Activated effector memory CD4-positive, alpha-beta T cell treated with anti-CD3 and anti-CD28 coated beads, Interleukin-2, amount 50 U/mL, for 16 hours (primary cell): ENCODE data around the gene RGL1.
"Not testable (repeated sequence)": the region's sequence is repeated elsewhere in the genome, so short reads cannot be mapped to it uniquely, and the experiment has no call there.

ENCODE experiments used
- DNase-seq: peaks from one replicate; pipeline ENCODE4 v3.0.0-alpha.2; 2020

RGL1 gene

DNA sequence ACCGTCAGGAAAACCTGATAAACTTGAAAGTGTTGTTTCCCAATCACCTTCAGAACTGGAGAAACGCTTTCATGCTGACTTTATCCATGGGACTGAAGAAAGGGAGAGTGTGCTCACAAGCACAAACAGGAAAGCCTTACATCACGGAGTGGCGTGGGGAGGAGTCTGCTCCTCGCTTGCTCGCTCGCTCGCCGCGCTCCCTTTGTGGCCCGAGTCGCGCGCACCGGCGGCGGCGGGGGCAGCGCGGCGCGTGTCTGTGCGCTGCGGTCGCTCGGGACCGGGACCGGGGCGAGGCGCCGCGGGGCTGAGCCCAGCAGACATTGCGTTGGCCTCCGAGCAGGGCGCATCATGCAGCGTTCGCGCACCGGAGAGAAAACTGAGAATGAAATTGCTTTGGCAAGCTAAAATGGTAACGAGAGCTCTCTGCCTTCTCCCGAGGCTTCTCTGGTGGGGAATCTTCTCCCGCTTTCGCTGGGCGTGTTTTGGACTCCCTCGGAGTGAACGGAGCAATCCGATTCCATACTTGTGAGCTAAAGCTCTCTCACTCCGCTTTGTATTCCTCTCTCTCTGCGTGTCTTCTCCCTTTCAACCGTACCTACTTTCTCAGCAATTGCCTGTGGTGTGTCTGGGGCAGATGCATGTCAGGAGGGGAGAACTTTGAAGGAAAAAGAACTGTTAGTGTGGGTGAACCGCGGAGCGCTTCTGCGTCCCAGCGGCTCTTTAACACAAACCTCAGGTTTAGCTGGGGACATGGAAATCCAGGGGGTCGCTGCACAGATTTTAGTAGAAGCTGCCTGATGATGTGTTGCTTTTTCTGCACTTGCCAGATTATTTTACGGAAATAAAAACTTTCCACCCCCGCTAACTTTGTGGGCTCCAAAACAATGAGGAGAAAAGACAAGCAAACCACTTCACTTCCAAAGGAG lies at the start of gene RGL1:
Gene RGL1, plus strand, starts transcription at position 205 of the 926 bp plus-strand sequence. Its CDS starts 178 bp downstream, at position 383.
- DNase-seq = peak; percentile 63

DNA sequence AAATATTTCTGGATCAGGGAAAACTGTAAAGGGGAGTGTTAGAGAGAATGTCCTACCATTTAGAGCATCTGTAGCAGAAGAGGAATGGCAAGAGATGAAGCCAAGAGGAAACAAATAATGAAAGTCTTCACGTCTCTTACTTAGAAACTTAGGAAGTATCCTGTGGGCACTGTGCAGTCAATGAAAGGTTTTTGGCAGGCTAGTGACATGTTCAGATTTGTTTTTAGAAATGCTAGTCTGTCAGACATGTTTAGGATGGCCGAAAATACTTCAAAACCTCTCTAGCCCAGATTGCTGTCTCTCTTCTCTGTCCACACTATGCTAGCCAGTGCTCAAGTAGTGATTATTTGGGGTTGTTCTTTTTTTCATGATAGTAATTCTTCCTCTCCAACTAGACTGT lies 48.6 kb upstream of the RGL1 start:
- no peak for DNase-seq

DNA sequence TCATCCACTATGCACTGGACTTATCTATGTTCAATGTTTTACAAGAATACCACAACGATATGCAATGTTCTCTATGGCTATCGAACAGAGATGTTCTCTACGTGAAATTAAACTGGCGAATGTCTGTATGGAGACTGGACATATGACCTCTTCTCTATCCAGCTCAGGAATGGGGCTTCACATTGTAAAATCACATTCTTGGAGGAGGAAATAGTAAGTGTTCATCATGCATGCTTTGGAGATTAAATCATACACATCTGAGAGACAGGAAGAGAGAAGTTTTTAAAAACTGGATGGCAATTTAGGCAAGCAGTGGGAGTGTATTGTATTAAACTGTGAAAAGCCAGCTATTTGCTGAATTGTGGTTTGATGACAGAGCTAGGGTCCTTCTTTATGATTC lies 47.9 kb upstream of the RGL1 start:
- DNase-seq = no peak

DNA sequence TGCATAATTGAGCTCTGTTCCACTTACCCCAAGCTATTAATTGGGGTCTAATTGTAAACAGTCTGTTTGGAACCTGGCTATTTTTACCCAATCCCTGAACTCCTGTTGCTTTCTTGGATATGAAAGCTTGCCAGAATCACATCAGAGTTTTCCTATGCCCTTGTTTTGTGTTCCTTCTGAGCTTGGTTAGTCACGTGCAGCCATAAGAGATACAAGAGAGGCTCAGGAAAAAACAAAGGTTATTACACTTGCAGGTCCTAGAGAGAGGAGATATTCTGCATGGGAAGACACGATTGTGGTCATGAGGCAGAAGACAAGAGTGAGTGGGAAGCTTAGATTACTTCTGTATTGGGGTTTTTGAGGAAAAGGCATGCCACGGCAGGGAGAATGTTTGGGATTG lies 46.0 kb upstream of the RGL1 start:
- DNase-seq = no peak

DNA sequence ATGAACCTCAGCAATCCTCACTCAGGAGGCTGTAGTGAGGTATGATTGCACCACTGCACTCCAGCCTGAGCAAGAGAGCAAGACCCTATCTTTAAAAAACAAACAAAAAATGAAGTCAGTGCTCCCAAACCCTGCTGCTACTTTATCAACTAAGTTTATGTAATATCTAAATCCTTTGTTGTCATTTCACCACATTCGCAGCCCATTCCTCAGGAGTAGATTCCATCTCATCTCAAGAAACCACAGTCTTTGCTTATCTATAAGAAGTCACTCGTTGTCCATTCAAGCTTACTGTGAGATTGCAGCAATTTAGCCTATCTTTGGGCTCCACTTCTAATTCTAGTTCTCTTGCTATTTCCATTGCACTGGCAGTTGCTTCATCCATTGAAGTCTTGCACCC lies 44.3 kb upstream of the RGL1 start:
- no peak for DNase-seq

DNA sequence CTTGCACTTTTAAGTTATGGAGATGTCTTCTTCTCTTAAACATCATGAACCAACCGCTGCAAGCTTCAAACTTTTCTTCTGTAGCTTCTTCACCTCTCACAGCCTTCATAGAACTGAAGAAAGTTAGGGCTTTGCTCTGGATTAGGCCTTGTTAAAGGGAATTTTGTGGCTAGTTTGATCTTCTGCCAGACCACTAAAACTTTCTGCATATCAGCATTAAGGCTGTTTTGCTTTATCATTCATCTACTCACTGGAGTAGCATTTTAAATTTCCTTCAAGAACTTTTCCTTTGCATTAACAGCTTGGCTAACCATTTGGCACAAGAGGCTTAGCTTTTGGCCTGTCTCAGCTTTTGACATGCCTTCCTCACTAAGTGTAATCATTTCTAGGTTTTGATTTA lies 43.0 kb upstream of the RGL1 start:
- no peak for DNase-seq

DNA sequence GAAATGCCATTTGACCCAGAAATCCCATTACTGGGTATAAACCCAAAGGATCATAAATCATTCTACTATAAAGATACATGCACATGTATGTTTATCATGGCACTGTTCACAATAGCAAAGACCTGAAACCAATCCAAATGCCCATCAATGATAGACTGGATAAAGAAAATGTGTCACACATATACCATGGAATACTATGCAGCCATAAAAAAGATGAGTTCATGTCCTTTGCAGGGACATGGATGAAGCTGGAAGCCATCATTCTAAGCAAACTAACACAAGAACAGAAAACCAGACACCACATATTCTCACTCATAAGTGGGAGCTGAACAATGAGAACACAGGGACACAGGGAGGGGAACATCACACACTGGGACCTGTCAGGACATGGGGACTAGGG lies 42.1 kb upstream of the RGL1 start:
- DNase-seq = not testable (repeated sequence)

DNA sequence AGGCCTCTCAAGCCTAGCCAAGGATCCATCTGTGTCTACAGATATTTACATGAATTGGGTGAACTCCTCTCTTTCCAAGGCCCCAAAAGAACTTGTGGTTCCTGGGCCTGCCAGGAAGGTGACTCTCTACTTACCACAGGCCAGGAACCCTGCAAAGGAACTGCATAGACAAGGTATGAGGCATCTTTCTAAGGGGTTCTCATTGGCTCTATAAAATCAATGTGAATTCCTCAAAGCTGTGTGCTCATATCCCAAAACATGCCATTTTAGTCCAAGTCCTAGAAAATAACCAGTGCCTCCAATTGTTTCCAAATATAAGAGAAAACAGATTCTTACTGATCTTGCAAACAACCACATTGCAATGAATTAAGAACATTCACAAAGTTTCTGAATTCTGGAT lies 39.9 kb upstream of the RGL1 start:
- DNase-seq = no peak

DNA sequence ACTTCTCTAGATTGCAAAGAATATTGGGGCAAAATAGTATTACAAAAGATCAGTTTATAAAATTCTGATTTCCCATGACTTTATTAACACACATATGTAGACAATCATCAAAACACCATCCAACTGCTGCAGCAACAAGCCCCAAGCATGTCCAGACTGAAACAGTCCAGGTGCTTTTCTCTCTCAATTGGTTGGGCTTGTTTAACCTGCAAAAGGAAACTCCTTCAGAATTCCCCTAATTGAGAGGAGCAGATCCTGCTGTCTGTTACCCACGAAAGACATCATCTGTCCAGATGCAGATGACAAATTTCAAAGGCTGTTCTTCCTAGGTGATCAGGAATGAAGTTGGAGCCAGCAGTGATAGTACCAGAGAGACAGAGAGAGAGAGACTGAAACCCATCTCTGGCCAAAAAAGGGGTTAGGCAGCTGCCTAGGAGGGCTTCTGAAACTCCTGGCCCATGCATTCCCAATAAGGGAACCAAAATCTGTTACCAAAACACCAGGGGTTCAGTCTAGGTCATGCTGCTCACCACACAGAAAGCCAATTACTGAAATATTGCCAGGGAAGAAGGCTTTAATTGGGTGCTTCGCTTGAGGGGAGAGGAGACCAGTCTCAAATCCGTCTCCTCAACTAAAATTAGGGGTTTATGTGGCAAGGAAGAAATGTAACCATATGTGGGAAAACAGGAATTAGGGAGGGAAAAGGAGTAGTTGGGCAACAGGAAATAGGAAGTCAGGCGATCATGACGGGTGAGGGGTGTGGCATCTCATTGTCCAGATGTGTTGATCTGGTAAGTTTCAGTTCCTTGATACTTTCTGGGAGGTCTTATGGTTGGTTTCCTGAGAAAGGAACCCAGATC lies 34.7 kb upstream of the RGL1 start:
- DNase-seq = no peak

DNA sequence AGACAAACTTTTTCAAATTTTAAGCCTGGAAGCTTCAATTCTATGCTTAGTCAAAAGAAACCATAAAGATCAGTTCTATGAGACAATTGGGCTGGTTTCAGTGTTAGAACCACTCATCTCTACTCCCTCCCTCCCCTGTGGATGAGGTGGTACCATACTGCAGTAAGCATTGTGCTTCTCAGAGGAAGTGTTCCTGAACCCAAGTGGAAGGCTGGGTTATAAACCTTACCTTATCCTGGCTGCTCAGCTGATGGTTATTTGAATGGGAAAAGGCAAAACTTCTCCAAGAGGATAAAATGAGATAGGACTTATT lies 34.1 kb upstream of the RGL1 start:
- DNase-seq = no peak

DNA sequence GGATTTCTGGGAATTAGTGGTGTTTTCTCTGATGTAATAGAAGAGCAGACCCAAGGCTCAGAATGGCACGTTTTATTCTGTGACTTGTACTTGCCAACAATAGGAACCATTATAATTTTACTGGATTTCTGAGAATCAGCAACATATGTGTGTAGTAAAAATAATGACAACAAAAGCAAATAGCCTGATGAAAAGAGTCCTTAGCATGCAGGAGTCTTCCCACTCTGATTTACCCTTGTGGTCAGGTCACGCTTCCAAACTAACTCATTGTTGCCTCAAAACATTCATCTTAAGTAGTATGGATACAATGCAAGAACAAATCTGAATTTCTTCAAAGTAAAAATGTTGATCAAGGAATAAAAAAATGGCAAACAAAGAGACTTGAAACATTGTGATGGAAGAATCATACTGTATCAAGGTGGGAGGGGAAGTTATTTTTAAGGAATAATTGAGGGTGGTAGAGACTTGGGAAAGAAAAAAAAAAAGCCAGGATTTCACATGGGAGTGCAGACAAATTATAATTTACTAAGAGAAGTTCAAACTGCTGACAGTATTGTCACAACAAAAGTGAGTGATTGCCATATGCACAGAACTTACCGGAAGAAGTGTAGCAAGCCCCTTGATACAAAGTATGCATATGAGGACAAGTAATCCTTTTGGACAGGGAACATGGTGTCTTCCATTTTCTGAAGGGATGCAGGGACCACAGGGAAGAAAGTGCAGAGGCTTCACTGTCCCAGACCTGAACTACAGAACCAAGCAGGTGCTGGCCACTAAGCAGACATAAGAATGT lies 31.2 kb upstream of the RGL1 start:
- DNase-seq = no peak

DNA sequence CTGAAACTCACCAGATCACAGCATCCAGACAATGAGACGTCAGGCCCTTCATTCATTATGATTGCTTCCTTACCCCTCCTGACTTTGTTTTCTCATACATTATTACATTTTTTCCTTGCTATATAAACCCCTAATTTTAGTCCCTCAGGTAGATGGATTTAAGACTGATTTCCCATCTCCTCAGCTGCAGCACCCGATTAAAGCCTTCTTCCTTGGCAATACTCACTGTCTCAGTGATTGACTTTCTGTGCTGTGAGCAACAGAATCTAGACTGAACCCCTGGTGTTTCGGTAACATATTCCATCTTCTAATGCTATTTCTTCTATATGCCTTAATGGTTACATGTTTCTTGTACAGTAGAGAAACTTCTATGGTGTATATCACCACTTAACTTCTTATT lies 30.0 kb upstream of the RGL1 start:
- DNase-seq = no peak

DNA sequence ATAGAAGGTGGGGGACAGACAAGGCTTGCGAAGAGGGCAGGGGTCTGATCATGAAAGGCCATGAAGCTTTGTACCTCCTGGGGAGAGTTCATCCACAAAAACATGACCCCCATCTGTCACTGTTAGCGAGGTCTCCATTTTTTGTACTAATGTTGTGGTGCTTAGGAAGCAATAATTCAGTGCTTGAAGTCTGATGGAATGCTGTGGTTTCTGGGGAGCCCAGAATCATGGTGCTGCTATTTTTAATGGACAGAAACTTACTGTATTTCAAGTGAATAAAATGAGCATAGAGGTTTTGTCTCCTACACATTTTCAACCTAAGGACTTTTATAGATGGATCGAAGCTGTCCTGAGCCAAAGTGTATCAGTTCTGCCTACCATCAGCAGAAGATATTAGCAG lies 28.2 kb upstream of the RGL1 start:
- DNase-seq = no peak

DNA sequence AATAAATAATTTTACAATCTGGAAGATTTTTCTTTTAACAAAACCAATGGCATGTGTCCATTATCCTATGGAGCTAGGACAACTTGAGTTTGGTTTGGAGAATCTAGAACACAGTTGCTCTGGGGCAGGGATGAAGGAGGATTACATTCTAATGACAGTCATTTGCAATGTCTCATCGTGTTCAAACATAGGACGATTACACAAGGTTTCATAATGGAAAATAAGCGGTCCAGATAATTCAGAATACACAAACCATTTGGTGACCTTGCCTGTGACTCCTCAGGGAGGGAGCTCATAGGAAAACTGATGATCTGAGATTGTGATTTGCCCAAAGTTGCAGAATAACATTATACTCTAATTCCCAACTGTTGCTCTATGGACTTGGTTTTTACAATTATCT lies 27.6 kb upstream of the RGL1 start:
- no peak for DNase-seq

DNA sequence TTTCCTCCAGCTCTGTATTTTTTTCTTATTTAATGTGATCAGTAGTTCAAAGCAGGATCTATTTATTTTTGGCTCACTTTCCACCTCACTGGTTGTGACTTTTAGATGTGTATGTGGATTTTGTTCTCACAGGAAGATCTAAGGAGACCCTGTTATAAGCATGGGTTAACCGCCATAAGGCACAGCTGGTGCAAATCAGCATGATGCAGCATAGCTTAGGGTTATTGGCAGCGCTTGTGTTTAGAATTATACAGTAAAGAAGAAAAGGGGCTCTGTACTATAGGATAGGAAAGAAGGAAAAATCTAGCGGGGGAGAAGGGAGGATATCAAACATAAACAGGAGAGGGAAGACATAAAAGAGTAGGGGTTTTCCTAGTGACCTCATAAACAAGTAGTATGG lies 26.9 kb upstream of the RGL1 start:
- no peak for DNase-seq

DNA sequence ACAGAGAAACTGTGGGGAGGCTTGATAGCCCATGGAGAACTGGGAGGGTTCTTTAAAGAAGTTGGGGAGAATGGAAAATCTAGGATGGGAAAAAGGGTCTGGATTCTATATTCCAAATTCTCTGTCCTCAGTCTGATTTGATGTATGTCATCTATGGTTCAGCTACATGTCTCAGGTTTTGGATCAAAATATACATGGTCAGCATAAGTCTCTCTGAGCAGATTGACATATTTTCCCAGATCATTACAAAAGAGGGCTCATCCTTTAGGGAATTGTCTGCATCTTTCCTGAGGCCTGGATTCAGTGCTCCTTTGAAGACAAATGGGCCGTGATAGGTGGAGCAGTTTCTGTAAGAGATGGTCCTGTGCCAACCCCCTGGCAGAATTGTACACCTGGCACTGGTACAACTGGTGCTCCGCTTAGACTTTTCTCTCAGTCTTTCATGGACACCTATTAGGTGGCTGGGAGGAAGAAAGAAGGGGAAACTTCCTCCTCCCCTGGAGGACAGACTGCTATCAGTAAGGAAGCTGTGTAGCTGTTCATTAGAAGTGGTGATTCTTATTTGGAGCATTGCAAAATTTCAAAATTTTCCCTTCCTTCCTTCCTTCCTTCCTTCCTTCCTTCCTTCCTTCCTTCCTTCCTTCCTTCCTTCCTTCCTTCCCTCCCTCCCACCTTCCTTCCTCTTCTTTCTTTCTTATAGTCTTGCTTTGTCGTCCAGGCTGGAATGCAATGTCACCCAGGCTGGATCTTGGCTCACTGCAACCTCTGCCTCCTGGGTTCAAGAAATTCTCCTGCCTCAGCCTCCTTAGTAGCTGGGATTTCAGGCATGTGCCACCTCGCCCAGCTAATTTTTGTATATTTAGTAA lies 26.1 kb upstream of the RGL1 start:
- no peak for DNase-seq

DNA sequence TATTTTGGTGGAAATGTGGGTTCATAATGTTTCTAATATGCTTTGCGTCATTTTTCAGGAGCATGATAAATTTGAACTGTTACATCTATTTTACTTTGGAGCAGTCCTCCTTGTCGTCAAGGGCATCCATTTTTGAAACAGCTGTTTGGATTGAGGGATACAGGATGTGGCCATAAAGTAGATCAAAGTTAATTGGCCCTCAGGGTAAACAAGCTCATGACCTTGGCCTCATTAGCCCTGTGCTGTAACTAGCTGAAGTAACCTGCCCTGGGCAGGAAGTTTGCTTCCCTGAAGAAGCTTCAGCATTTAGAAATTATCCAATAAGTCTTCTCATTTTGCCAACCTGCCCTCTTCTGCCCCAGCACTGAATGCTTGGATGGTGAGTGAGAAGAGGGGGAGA lies 24.8 kb upstream of the RGL1 start:
- DNase-seq = no peak

DNA sequence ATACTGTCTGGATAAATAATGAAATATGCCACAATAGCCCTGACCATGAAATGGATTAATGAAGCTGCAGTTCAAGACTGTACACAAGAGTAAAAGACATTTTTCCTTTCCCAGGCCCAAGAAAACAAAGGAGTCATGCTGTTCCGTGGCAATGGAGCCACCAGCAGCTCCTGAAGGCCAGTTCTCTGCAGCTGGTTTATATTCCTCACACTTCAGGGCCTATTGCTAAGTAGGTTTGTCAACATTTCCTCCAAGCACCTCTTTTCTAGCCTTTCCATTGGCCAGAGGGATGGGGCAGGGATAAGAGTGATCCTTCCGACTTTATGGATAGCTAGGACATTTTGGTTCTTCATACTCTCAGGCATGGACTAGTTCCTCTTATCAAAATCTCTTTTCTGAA lies 24.2 kb upstream of the RGL1 start:
- no peak for DNase-seq

DNA sequence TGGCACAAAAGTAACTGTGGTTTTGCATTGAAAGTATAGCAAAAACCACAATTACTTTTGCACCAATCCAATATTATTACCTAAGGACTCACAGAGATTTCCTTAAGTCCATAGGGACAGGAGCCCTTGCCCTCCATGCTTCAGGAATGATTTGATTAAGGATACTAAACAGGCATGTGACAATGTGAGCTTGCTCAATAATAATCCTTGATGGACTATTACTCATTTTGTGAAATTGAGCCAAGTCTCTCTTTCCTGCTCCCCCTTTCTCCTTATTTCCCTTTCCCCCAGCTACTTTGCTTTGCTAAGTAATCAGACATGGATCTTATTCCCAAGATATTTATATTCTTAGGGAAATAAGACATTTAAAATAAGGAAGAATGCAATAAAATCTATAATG lies 21.6 kb upstream of the RGL1 start:
- no peak for DNase-seq

DNA sequence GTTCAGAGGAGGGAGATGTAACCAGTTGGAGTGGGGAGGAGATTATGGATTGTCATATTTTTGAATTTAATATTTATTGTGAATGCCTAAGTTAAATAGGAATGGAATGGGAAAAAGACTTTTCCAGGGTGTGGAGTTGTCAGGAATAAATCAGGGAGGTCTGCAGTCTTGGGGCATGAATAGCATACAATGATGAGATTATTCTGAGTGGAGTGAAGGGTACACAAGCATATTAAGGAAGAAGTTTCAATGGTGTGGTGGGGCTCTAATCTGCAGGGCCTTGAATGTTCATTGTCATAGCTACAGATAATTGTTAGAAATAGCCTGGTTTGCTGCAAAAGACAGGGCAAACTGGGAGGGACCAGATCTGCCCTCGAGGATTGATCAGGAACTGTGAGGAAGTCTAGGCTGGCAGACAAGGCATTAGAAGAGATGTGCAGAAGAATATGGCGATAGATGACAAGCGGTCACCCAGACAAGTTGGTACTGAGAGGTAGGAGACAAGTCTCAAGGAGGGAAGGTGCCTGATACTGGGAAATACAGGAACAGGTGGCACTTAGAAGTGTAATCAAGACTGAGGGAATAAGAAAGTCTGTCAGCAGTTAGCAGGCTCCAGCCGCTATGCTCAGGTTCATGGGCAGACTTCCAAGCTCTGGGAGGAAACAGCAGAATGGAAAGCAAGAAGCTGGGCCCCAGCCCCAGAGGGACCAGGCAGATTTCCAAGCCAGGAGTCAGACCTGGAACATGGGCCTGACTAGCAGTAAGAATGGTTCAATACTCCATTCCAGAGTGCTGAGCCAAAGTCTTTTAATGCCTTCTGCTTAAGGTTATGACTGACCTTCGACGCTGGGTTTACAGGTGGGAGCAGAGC lies 20.9 kb upstream of the RGL1 start:
- no peak for DNase-seq

DNA sequence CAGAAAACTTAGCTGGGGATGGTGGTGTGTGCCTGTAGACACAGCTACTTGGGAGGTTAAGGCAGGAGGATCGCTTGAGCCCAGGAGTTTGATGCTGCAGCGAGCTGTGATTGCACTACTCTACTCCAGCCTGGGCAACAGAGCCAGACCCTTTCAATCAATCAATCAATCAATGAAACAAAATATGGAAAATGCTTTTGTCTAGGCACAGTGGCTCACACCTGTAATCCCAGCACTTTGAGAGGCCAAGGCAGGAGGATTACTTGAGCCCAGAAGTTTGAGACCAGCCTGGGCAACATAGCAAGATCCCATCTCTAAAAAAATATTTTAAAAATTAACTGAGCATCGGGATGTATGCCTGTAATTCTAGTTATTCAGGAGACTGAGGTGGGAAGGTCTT lies 19.0 kb upstream of the RGL1 start:
- DNase-seq = not testable (repeated sequence)
